GM23248 (cell line): Measurements from ENCODE around the gene XXYLT1. TPM values are rescaled to one million over a fixed set of nuclear protein-coding genes. Genes with fewer than 3 reads are reported as not detected.

Source experiments
- DNase-seq: peaks from one replicate; pipeline ENCODE4 v3.0.0-alpha.2; 2015
- H2AFZ ChIP-seq: fragments of 200-600 bp; sonication (generic); 2 replicates; pipeline ENCODE4 v1.6.1; 2016; ENCODE audit warnings: antibody characterized with exemption
- H3F3A ChIP-seq: fragments of 200-600 bp; sonication (generic); 2 replicates; pipeline ENCODE4 v1.6.1; 2016; ENCODE audit warnings: mild to moderate bottlenecking, antibody characterized with exemption, mixed run types; ENCODE audit not compliant: insufficient read depth
- H3K27ac ChIP-seq: fragments of 200-600 bp; sonication (generic); 2 replicates; pipeline ENCODE4 v1.5.1; 2016; ENCODE audit warnings: mild to moderate bottlenecking
- H3K27me3 ChIP-seq: fragments of 200-600 bp; sonication (generic); replicated peaks from 2 replicates; pipeline ENCODE4 v1.6.1; 2016; ENCODE audit warnings: mild to moderate bottlenecking; ENCODE audit not compliant: insufficient read depth
- H3K36me3 ChIP-seq: fragments of 200-600 bp; sonication (generic); 2 replicates; pipeline ENCODE4 v1.6.1; 2016; ENCODE audit warnings: low read depth, mild to moderate bottlenecking
- H3K4me1 ChIP-seq: fragments of 200-600 bp; sonication (generic); 2 replicates; pipeline ENCODE4 v1.6.1; 2016; ENCODE audit warnings: mild to moderate bottlenecking; ENCODE audit not compliant: insufficient read depth
- H3K4me2 ChIP-seq: fragments of 200-600 bp; sonication (generic); one replicate; pipeline ENCODE4 v1.6.1; 2016; ENCODE audit warnings: mild to moderate bottlenecking; ENCODE audit not compliant: unreplicated experiment
- H3K4me3 ChIP-seq: fragments of 200-600 bp; sonication (generic); 2 replicates; pipeline ENCODE4 v1.5.1; 2016; ENCODE audit warnings: mild to moderate bottlenecking
- H3K79me2 ChIP-seq: fragments of 200-600 bp; sonication (generic); 2 replicates; pipeline ENCODE4 v1.6.1; 2016; ENCODE audit warnings: mild to moderate bottlenecking; ENCODE audit not compliant: insufficient read depth
- H3K9ac ChIP-seq: fragments of 200-600 bp; sonication (generic); 2 replicates; pipeline ENCODE4 v1.6.1; 2016; ENCODE audit warnings: mild to moderate bottlenecking
- H3K9me2 ChIP-seq: fragments of 200-600 bp; sonication (generic); 2 replicates; pipeline ENCODE4 v1.6.1; 2016; ENCODE audit warnings: mixed run types, mild to moderate bottlenecking, moderate library complexity; ENCODE audit not compliant: insufficient read depth
- H3K9me3 ChIP-seq: fragments of 200-600 bp; sonication (generic); one replicate; pipeline ENCODE4 v1.6.1; 2017; ENCODE audit warnings: low read depth
- H4K20me1 ChIP-seq: fragments of 200-600 bp; sonication (generic); 2 replicates; pipeline ENCODE4 v1.6.0; 2016; ENCODE audit not compliant: insufficient read depth
- EZH2 ChIP-seq: fragments of 200-600 bp; sonication (generic); IDR thresholded peaks from 2 replicates; pipeline ENCODE4 v1.6.1; 2018; ENCODE audit warnings: antibody characterized with exemption, mild to moderate bottlenecking; ENCODE audit not compliant: insufficient read depth, poor library complexity, severe bottlenecking
- EZH2phosphoT487 ChIP-seq: fragments of 200-600 bp; sonication (generic); IDR thresholded peaks from 2 replicates; pipeline ENCODE4 v1.6.1; 2018; ENCODE audit warnings: antibody characterized with exemption, moderate library complexity, mild to moderate bottlenecking, low read depth; ENCODE audit not compliant: insufficient read depth
- WGBS, 2 experiments: methylation state at CpG; one replicate each; pipeline ENCODE4 v1.1.6; 2015 to 2017; ENCODE audit warnings: low lambda C conversion rate in 2 of 2, low coverage in 1 of 2; ENCODE audit errors: missing lambda C conversion rate in 2 of 2; 5-methylcytosine and 5-hydroxymethylcytosine counted together
- in situ Hi-C: fragments of 300-500 bp; cut with MboI; formaldehyde crosslinking; loops from 2 replicates; pipeline ENCODE4 v1.15.0; 2020
- polyA plus RNA-seq: library from polyadenylated mRNA; unstranded; fragments of >200 nt; fragmentation: Nextera tagmentation; extraction: Ambion mirVana; gene quantifications from 2 replicates; pipeline ENCODE4 v1.2.1, GENCODE V29; 2016
- total RNA-seq: library from RNA; depleted of rRNA; stranded (reverse); fragments of >200 nt; shearing (Covaris generic); gene quantifications from 2 replicates; pipeline ENCODE4 v1.2.3, GENCODE V29; 2014

The XXYLT1 gene
- total and polyA plus RNA-seq, 2 experiments from 2014 or later: 22.8 to 44.7 TPM

- DNase-seq: no peak
- Histone ChIP-seq H3K9me3 (no peaks in the 10 kb centered on the region), H4K20me1 (no peaks in the 10 kb centered on the region), H3K4me1 (peaks cover 22% of the 10 kb centered on the region), H2AFZ (no peak overlapping the region), H3K4me3 (no peak overlapping the region), H3F3A (0 out of 2 replicates have a peak, but pooled peaks cover 6% of the 10 kb centered on the region), H3K36me3 (no peaks in the 10 kb centered on the region), H3K79me2 (peaks cover 17% of the 10 kb centered on the region), H3K9me2 (no peaks in the 10 kb centered on the region), H3K27me3 (no peaks in the 10 kb centered on the region), H3K4me2 (no peak overlapping the region), H3K9ac (no peak overlapping the region), H3K27ac (no peak overlapping the region)
- 75 to 82% methylated on average over 24 of the region's 24 CpGs for WGBS, 2 experiments
- TF ChIP-seq EZH2phosphoT487 (no peak), EZH2 (no peak)
- in situ Hi-C loops: no loop called here
Observed at GRCh38 chr3:195179776-195180489, 91.0 kb downstream of the XXYLT1 start.

DNA sequence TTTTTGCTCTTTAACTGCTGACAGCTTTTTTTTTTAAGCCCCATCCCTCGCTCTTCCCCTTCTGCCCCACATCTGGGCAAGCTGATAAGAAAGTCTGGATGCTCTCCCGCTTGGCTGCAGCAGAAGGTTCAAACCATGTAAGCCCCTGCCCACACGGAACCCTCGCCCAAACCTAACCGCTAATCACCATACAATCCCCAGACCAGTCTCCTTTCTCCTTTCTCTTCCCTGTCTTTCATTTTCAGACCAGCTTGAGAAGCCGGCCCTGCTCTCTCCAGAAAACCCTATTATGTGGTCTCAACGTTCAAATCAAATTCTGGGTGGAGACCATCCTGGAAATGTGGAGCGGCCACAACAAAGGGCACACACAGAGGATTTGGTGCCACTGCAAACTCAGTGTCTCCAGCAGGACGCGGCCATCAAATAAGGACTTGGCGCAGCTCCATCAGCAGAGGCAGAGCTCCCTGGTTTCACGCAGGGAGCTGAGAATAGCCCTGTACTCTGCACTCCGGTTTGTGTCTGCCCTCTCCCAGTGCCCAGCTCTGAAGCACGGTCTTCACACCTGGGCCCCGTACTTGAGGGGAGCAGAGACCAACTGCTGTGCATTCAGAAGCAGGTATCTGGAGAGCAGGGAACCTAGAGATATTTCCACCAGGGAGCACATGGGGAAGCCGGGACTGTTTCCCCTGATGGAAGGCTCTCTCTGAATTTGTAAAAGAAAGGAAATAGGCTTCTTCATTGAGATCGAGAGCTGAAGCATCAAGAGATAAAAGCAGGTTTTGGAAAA lies 92.6 kb downstream of the XXYLT1 start:
- H3K4me3 ChIP-seq: no peak overlapping the region
- WGBS, 2 experiments: 89 to 90% methylated on average over 17 of the region's 17 CpGs
- no peaks in the 10 kb centered on the region for H3K27me3 ChIP-seq
- no peaks in the 10 kb centered on the region for H3K9me2 ChIP-seq
- H3K36me3 ChIP-seq: no peaks in the 10 kb centered on the region
- H2AFZ ChIP-seq: no peak overlapping the region
- H3K27ac ChIP-seq: no peak overlapping the region
- H3K4me1 ChIP-seq: peaks cover 18% of the 10 kb centered on the region
- in situ Hi-C loops: no loop called here
- no peaks in the 10 kb centered on the region for H4K20me1 ChIP-seq
- 0 out of 2 replicates have a peak, but pooled peaks cover 6% of the 10 kb centered on the region for H3F3A ChIP-seq
- peaks cover 4% of the 10 kb centered on the region; the same call in 1 of the 2 replicates for H3K79me2 ChIP-seq
- H3K4me2 ChIP-seq: no peak overlapping the region
- H3K9ac ChIP-seq: no peak overlapping the region
- no peaks in the 10 kb centered on the region for H3K9me3 ChIP-seq
- no peak for TF ChIP-seq EZH2
- TF ChIP-seq EZH2phosphoT487: no peak
- no peak for DNase-seq

- 94 to 98% methylated on average over 6 of the region's 6 CpGs for whole genome bisulfite sequencing, 2 experiments
- Histone ChIP-seq H3K27me3 (no peaks in the 10 kb centered on the region), H3K9me2 (no peaks in the 10 kb centered on the region), H3F3A (0 out of 2 replicates have a peak, but pooled peaks cover 6% of the 10 kb centered on the region), H2AFZ (no peak overlapping the region), H3K4me3 (no peak overlapping the region), H3K9ac (no peak overlapping the region), H3K4me1 (peaks cover 12% of the 10 kb centered on the region), H3K36me3 (no peaks in the 10 kb centered on the region), H3K79me2 (no peaks in the 10 kb centered on the region), H3K9me3 (no peaks in the 10 kb centered on the region), H3K27ac (no peak overlapping the region), H3K4me2 (no peak overlapping the region), H4K20me1 (no peaks in the 10 kb centered on the region)
- in situ Hi-C loops: no loop called here
- TF ChIP-seq EZH2 (no peak), EZH2phosphoT487 (no peak)
- no peak for DNase-seq
Observed at GRCh38 chr3:195177422-195178123, 93.4 kb downstream of the XXYLT1 start.

DNA sequence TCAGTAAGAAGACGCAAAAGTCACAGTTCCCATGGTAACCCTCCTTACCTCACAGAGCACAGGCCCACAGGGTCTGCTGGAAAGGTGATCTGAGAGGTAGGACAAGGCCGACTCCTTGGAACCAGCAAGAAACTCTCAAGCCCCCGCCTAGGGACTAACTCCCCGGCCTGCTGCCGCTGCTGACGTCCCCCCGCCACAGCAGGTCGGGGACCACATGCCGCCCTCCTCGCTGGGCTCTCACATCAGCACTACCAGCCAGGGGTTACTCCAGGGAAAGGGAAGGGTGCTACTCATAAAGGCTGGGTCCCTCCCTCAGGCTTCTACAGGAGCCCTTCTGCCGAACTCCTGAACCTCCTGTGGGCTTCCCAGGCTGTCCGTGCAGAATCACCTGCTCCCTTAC lies 94.2 kb downstream of the XXYLT1 start:
- TF ChIP-seq EZH2phosphoT487 (no peak), EZH2 (no peak)
- H2AFZ ChIP-seq: no peak overlapping the region
- WGBS, 2 experiments: 95 to 97% methylated on average over 12 of the region's 12 CpGs
- peaks cover 11% of the 10 kb centered on the region for H3K4me1 ChIP-seq
- no peak overlapping the region for H3K27ac ChIP-seq
- in situ Hi-C loops: no loop called here
- no peaks in the 10 kb centered on the region for H3K9me3 ChIP-seq
- no peaks in the 10 kb centered on the region for H3K36me3 ChIP-seq
- no peak for DNase-seq
- no peak overlapping the region for H3K4me2 ChIP-seq
- H3K9ac ChIP-seq: no peak overlapping the region
- no peaks in the 10 kb centered on the region for H3K27me3 ChIP-seq
- H4K20me1 ChIP-seq: no peaks in the 10 kb centered on the region
- no peak overlapping the region for H3K4me3 ChIP-seq
- 0 out of 2 replicates have a peak, but pooled peaks cover 4% of the 10 kb centered on the region for H3F3A ChIP-seq
- no peaks in the 10 kb centered on the region for H3K9me2 ChIP-seq
- no peaks in the 10 kb centered on the region for H3K79me2 ChIP-seq
